Measurements from ENCODE around the gene RAP2A.

Gene RAP2A

DNA sequence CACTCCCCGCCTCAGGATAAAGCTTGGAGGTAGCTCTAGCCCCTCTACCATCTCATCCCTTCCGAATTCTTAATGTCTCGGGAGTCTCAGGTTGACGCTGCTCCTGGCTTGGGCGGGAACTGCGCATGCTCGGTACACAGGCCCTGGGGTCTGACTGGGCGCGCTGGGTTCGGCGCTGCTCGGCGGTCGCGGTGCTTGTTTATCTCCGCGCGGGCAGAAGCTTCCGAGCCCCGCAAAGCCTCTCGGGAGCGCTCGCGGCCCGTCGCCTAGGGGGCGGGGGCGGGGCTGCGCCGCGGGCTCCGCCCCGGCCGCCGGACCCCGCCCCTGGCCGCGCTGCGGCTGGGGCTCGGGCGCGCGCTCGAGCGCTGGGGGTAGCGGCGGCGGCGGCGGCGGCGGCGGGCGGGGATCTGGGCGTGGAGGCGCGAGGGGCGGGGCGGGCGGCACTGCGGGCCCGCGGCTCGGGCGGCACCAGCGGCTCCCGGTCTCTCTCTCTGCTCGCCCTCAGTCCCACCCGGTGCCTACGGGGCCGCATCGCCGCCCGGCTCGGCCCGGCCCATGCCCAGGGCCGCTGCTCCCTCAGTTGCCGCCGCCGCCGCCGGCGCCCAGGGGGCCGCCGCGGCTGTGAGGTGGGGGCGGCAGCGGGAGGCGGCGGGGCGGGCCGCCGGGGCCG is at the start of gene RAP2A:
TSS of gene RAP2A (plus strand) at position 443 of the 670 bp plus-strand sequence. CDS start 302 bp downstream, outside the sequence.
- Histone ChIP-seq H3K4me3 (ENCODE audit: low read length in 2 of 2) (peak within 1 kb of the TSS; percentile 96 to 98), H3K27ac (ENCODE audit: low read length) (peak within 1 kb of the TSS; percentile 98), H3K9me3 (ENCODE audit: control insufficient read depth in 2 of 2, low read length in 2 of 2) (no peaks in the 10 kb centered on the region), H3K27me3 (ENCODE audit: control insufficient read depth in 1 of 2, insufficient read depth in 2 of 2, low read length in 2 of 2) (no peaks in the 10 kb centered on the region), H3K36me3 (ENCODE audit: control insufficient read depth in 2 of 2, insufficient read depth in 2 of 2, low read length in 2 of 2) (no peaks in the 10 kb centered on the region), H3K4me1 (ENCODE audit: control insufficient read depth, insufficient read depth, low read length) (peaks cover 4% of the 10 kb centered on the region), H3K9ac (ENCODE audit: low read length in 2 of 2) (peak within 1 kb of the TSS; percentile 97 to 98)

DNA sequence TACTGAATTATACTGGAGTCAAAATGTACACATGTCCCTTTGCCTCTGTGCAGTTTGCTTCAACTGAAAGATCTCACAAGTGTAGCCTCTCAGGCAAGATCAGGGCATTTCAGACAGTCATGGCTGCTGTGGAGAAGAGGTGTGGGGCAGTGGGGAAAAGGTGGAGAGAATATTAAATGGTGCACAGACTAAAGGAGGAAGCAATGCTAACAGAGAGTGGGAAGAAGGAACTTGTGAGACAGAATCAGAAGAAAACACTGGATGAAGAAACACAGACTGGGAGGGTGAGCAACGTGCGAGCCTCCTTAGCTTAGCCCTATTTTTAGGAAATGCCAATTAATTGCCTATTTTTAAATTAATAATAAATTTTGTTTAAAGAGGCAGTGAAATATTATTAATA is 49.6 kb upstream of the RAP2A start:
- H3K36me3 ChIP-seq (ENCODE audit: control insufficient read depth in 2 of 2, insufficient read depth in 2 of 2, low read length in 2 of 2) = peaks cover 14 to 30% of the 10 kb centered on the region in 2 donors
- H3K9me3 ChIP-seq (ENCODE audit: control insufficient read depth in 2 of 2, low read length in 2 of 2) = no peaks in the 10 kb centered on the region
- H3K4me3 ChIP-seq (ENCODE audit: low read length in 2 of 2) = no peak overlapping the region
- H3K4me1 ChIP-seq (ENCODE audit: control insufficient read depth, insufficient read depth, low read length) = no peaks in the 10 kb centered on the region
- no peak overlapping the region for H3K9ac ChIP-seq (ENCODE audit: low read length in 2 of 2)
- no peaks in the 10 kb centered on the region for H3K27me3 ChIP-seq (ENCODE audit: control insufficient read depth in 1 of 2, insufficient read depth in 2 of 2, low read length in 2 of 2)
- H3K27ac ChIP-seq (ENCODE audit: low read length) = no peak overlapping the region

DNA sequence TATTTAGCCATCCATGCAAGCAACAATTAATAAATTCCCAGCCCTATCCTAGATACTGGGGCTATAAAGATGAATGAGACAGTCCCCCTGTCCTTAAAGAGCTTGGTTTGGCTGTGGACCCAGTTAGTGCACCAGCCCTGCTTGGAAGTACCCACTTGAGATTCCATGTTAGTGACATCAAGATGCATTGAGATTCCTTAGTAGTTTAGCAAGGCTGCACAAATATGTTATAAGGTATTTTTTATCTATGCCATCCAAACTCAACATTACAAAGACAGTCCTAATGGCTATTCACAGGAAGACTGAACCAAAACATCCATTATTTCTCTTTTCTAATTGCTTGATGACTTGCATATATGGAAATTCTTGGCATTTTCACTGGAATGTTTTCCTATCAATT is 48.8 kb upstream of the RAP2A start:
- Histone ChIP-seq H3K9me3 (ENCODE audit: control insufficient read depth in 2 of 2, low read length in 2 of 2) (no peaks in the 10 kb centered on the region), H3K27me3 (ENCODE audit: control insufficient read depth in 1 of 2, insufficient read depth in 2 of 2, low read length in 2 of 2) (no peaks in the 10 kb centered on the region), H3K36me3 (ENCODE audit: control insufficient read depth in 2 of 2, insufficient read depth in 2 of 2, low read length in 2 of 2) (peaks cover 14 to 30% of the 10 kb centered on the region in 2 donors), H3K4me3 (ENCODE audit: low read length in 2 of 2) (no peak overlapping the region), H3K9ac (ENCODE audit: low read length in 2 of 2) (no peak overlapping the region), H3K4me1 (ENCODE audit: control insufficient read depth, insufficient read depth, low read length) (no peaks in the 10 kb centered on the region), H3K27ac (ENCODE audit: low read length) (no peak overlapping the region)

DNA sequence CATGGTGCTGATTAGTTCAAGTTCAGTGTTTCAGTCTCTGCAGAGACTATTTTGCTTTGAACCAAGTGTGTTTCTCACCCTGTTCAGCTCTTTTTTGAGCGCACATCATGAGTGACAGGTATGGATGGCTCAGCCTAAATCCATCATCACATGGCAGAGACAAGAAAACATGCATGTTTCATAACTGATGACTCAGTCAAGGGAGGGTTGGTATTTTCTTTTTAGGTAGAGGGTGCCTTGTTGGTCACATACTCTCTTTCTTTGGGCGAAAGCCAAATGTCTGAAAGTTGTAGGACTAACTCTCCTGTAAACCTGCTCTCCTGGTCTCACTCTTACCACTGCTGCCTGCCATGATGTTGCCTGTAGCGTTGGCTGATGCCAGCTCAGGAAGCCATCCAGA is 48.1 kb upstream of the RAP2A start:
- H3K27ac ChIP-seq (ENCODE audit: low read length) = no peak overlapping the region

DNA sequence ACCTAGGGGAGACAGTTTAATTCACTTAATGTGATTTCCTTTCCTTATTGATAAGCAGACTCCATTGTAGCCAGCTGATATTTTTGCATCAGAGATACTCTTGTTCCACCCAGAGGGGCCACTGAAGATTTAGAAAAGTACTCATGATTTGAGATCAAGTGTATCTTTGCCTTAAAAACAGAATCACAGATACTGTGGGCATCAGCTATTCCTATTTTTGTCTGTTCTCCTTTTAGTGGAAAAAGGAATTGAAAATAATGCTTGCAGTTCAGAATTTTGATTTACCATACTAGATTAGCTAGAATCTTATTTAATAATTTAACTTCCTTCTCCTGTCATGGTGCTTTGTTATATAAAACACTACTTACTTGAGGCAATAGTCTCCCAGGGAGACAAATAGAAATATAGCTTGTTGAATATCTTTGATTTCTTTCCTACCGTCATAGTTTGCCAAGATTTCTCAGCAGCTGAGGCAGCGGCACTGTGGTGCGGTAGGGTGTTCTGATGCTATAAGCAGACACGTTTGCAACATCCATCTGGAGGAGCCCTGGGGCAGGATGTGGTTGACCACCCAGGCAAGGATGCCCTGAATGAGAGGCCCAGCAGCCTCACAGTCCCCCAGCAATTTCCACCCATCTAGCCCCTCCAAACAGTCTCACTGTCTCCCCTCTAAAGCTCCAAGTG is 47.0 kb upstream of the RAP2A start:
- no peak overlapping the region for H3K4me3 ChIP-seq (ENCODE audit: low read length in 2 of 2)
- H3K4me1 ChIP-seq (ENCODE audit: control insufficient read depth, insufficient read depth, low read length) = no peaks in the 10 kb centered on the region
- no peak overlapping the region for H3K9ac ChIP-seq (ENCODE audit: low read length in 2 of 2)
- no peaks in the 10 kb centered on the region for H3K27me3 ChIP-seq (ENCODE audit: control insufficient read depth in 1 of 2, insufficient read depth in 2 of 2, low read length in 2 of 2)
- no peak overlapping the region for H3K27ac ChIP-seq (ENCODE audit: low read length)
- no peaks in the 10 kb centered on the region for H3K9me3 ChIP-seq (ENCODE audit: control insufficient read depth in 2 of 2, low read length in 2 of 2)
- peaks cover 11 to 27% of the 10 kb centered on the region in 2 donors for H3K36me3 ChIP-seq (ENCODE audit: control insufficient read depth in 2 of 2, insufficient read depth in 2 of 2, low read length in 2 of 2)

More for the DNA sequence above, 48.1 kb upstream of the RAP2A start:
- Histone ChIP-seq H3K27me3 (ENCODE audit: control insufficient read depth in 1 of 2, insufficient read depth in 2 of 2, low read length in 2 of 2) (no peaks in the 10 kb centered on the region), H3K9ac (ENCODE audit: low read length in 2 of 2) (no peak overlapping the region), H3K4me1 (ENCODE audit: control insufficient read depth, insufficient read depth, low read length) (no peaks in the 10 kb centered on the region), H3K36me3 (ENCODE audit: control insufficient read depth in 2 of 2, insufficient read depth in 2 of 2, low read length in 2 of 2) (peaks cover 11 to 28% of the 10 kb centered on the region in 2 donors), H3K4me3 (ENCODE audit: low read length in 2 of 2) (no peak overlapping the region), H3K9me3 (ENCODE audit: control insufficient read depth in 2 of 2, low read length in 2 of 2) (no peaks in the 10 kb centered on the region)

DNA sequence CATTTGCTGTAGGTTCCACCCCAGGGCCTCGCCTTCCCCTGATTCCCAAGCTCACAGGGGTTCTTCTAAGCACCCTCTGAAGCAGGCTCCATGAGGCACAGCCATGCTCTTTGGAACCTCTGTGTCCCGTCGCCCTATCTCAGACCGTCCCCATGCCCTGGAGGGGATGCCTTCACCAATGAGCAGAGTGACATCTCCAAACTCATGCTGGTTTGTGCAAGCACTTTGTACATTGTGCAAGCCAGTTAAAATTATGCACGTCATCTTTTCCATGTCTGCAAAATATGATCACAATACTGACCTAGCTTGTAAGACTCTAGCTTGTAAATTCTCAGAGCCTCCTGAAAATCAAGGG is 46.5 kb upstream of the RAP2A start:
- Histone ChIP-seq H3K27ac (ENCODE audit: low read length) (no peak overlapping the region), H3K9ac (ENCODE audit: low read length in 2 of 2) (no peak overlapping the region)

DNA sequence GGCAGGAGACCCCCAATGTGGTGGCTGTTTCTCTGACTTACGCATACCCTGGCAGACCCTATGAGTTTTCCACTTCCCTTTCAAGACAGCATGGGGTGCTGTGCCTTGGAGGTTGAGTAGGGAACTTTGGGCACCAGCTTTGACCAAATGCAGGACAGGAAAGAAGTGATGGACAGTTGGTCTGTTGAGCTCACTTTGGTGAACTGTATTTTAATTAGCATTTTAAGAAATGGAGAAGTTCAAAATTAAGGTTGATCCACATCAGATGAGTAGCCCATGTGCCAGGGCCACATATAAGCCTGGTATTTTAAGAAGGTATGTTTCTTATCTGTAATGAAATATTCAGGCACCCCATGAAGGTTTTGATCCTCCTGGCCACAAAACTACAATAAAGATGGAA is 46.1 kb upstream of the RAP2A start:
- H3K4me1 ChIP-seq (ENCODE audit: control insufficient read depth, insufficient read depth, low read length) = no peaks in the 10 kb centered on the region
- no peaks in the 10 kb centered on the region for H3K9me3 ChIP-seq (ENCODE audit: control insufficient read depth in 2 of 2, low read length in 2 of 2)
- H3K36me3 ChIP-seq (ENCODE audit: control insufficient read depth in 2 of 2, insufficient read depth in 2 of 2, low read length in 2 of 2) = peaks cover 7 to 20% of the 10 kb centered on the region in 2 donors
- no peak overlapping the region for H3K4me3 ChIP-seq (ENCODE audit: low read length in 2 of 2)
- no peak overlapping the region for H3K9ac ChIP-seq (ENCODE audit: low read length in 2 of 2)
- no peaks in the 10 kb centered on the region for H3K27me3 ChIP-seq (ENCODE audit: control insufficient read depth in 1 of 2, insufficient read depth in 2 of 2, low read length in 2 of 2)
- H3K27ac ChIP-seq (ENCODE audit: low read length) = no peak overlapping the region

More for the DNA sequence above, 46.5 kb upstream of the RAP2A start:
- H3K4me3 ChIP-seq (ENCODE audit: low read length in 2 of 2) = no peak overlapping the region
- H3K4me1 ChIP-seq (ENCODE audit: control insufficient read depth, insufficient read depth, low read length) = no peaks in the 10 kb centered on the region
- H3K36me3 ChIP-seq (ENCODE audit: control insufficient read depth in 2 of 2, insufficient read depth in 2 of 2, low read length in 2 of 2) = peaks cover 7 to 22% of the 10 kb centered on the region in 2 donors
- no peaks in the 10 kb centered on the region for H3K9me3 ChIP-seq (ENCODE audit: control insufficient read depth in 2 of 2, low read length in 2 of 2)
- H3K27me3 ChIP-seq (ENCODE audit: control insufficient read depth in 1 of 2, insufficient read depth in 2 of 2, low read length in 2 of 2) = no peaks in the 10 kb centered on the region

DNA sequence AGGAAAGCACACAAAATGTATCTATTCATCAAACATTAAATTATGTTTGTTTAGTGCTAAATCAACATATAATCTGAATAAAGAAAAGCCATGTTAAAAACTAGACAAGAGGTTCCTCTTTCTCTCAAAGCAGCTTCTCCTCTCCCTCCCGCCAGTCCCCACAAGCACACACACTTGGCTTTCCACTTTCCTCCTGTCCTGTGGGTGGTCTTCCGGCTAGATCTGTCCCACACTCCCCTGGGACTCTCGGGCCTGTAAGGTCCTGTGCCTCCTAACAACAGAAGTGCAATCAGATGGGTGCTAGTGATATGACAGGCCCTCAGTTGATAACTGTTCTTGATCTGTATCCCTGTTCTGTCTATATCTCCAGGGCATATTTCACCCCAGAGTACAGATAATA is 45.6 kb upstream of the RAP2A start:
- no peak overlapping the region for H3K9ac ChIP-seq (ENCODE audit: low read length in 2 of 2)
- H3K27me3 ChIP-seq (ENCODE audit: control insufficient read depth in 1 of 2, insufficient read depth in 2 of 2, low read length in 2 of 2) = no peaks in the 10 kb centered on the region
- no peaks in the 10 kb centered on the region for H3K9me3 ChIP-seq (ENCODE audit: control insufficient read depth in 2 of 2, low read length in 2 of 2)
- no peak overlapping the region for H3K4me3 ChIP-seq (ENCODE audit: low read length in 2 of 2)
- no peaks in the 10 kb centered on the region for H3K4me1 ChIP-seq (ENCODE audit: control insufficient read depth, insufficient read depth, low read length)
- H3K36me3 ChIP-seq (ENCODE audit: control insufficient read depth in 2 of 2, insufficient read depth in 2 of 2, low read length in 2 of 2) = peaks cover 7 to 18% of the 10 kb centered on the region in 2 donors
- no peak overlapping the region for H3K27ac ChIP-seq (ENCODE audit: low read length)

DNA sequence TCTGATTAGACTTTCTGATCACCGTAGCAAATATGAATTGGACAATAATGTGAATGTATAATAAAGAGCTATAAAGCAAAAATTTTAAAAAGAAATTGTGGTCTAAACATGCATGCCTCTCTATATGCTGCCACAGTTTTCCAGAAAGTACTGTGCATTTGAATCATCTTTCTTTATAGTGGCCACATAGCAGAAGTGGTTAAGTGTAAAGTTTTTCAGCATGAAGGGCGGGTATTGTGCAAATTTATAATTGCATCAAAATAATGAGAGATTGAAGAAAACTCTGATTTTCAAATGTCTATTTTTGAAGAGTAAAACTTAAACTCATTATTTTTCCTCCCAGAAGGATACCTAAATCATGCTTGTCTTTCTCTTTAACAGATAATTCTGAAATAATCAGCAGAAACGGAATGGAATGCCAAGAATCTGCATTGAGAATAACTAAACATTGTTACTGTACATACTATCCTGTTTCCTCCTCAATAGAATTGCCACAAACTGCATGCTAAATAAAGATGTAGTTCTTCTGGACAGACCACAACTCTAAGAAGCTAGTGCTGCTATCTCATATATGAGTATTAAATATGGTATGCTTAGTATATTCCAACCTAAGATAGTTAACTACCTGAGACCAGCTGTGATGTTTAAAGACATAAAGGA is 42.9 kb upstream of the RAP2A start:
- H3K27me3 ChIP-seq (ENCODE audit: control insufficient read depth in 1 of 2, insufficient read depth in 2 of 2, low read length in 2 of 2) = no peaks in the 10 kb centered on the region
- H3K36me3 ChIP-seq (ENCODE audit: control insufficient read depth in 2 of 2, insufficient read depth in 2 of 2, low read length in 2 of 2) = peaks cover 5 to 15% of the 10 kb centered on the region in 2 donors
- H3K9ac ChIP-seq (ENCODE audit: low read length in 2 of 2) = no peak overlapping the region
- H3K4me3 ChIP-seq (ENCODE audit: low read length in 2 of 2) = no peak overlapping the region
- H3K27ac ChIP-seq (ENCODE audit: low read length) = no peak overlapping the region
- H3K9me3 ChIP-seq (ENCODE audit: control insufficient read depth in 2 of 2, low read length in 2 of 2) = no peaks in the 10 kb centered on the region
- no peaks in the 10 kb centered on the region for H3K4me1 ChIP-seq (ENCODE audit: control insufficient read depth, insufficient read depth, low read length)

DNA sequence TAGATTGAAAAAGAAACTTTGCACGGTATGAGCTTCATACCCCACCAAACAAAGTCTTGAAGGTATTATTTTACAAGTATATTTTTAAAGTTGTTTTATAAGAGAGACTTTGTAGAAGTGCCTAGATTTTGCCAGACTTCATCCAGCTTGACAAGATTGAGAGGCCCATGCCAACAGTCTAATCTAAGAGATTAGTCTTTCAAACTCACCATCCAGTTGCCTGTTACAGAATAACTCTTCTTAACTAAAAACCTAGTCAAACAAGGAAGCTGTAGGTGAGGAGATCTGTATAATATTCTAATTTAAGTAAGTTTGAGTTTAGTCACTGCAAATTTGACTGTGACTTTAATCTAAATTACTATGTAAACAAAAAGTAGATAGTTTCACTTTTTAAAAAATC is 41.9 kb upstream of the RAP2A start:
- Histone ChIP-seq H3K9ac (ENCODE audit: low read length in 2 of 2) (no peak overlapping the region), H3K27ac (ENCODE audit: low read length) (no peak overlapping the region), H3K9me3 (ENCODE audit: control insufficient read depth in 2 of 2, low read length in 2 of 2) (no peaks in the 10 kb centered on the region), H3K36me3 (ENCODE audit: control insufficient read depth in 2 of 2, insufficient read depth in 2 of 2, low read length in 2 of 2) (peaks cover 5 to 10% of the 10 kb centered on the region in 2 donors), H3K4me1 (ENCODE audit: control insufficient read depth, insufficient read depth, low read length) (no peaks in the 10 kb centered on the region), H3K27me3 (ENCODE audit: control insufficient read depth in 1 of 2, insufficient read depth in 2 of 2, low read length in 2 of 2) (no peaks in the 10 kb centered on the region), H3K4me3 (ENCODE audit: low read length in 2 of 2) (no peak overlapping the region)

DNA sequence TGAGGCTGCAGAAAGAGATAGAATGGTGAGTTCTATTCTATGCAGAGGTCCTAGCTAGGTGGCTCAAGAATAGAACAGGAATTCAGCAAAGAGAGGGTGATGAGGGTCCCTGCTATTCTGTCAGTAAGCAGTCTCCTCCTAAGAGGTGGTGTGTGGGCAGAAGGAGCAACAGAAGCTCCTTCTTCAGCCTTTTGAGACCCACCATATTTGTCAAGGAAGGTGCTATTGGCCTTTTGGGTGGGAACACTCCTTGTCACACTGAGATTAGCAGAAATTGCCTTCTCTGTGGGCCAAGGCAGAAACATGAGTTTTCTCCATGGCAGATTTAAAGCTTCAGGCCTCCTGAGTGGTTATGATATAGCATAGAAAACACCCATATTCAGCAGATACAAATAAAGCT is 39.4 kb upstream of the RAP2A start:
- Histone ChIP-seq H3K27ac (ENCODE audit: low read length) (no peak overlapping the region), H3K4me3 (ENCODE audit: low read length in 2 of 2) (no peak overlapping the region), H3K27me3 (ENCODE audit: control insufficient read depth in 1 of 2, insufficient read depth in 2 of 2, low read length in 2 of 2) (no peaks in the 10 kb centered on the region), H3K36me3 (ENCODE audit: control insufficient read depth in 2 of 2, insufficient read depth in 2 of 2, low read length in 2 of 2) (peaks cover 0 to 2% of the 10 kb centered on the region in 2 donors), H3K9me3 (ENCODE audit: control insufficient read depth in 2 of 2, low read length in 2 of 2) (no peaks in the 10 kb centered on the region), H3K9ac (ENCODE audit: low read length in 2 of 2) (no peak overlapping the region), H3K4me1 (ENCODE audit: control insufficient read depth, insufficient read depth, low read length) (no peaks in the 10 kb centered on the region)
